Measurements from ENCODE around the gene C2orf72. TPM values are rescaled to one million over a fixed set of nuclear protein-coding genes. Genes with fewer than 3 reads are reported as not detected.

Gene C2orf72
- total and polyA plus RNA-seq, 7 donors = 0.36 to 20.4 (median 18.5) TPM; not detected in 2

DNA sequence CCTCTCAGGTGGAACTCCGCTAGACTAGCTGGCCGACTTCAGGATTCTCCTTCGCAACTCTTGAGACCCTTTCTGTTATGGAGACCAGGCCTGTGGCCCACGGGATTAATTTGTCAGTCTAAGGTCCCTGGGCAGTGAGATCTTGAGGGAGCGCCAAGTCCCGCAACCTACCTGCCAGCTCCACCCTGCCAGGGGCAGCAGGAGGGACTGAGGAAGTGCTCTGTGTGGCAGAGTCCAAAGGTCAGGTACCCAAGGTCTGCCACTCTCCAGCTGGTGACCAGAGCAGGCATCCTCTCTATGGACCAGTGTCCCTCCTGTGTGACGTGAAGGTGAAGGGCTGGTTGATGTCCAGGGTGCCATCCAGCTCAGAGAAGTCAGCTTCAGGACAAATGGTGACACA, 45.7 kb upstream of the C2orf72 start:
- Histone ChIP-seq H3K4me1 (peaks cover 0 to 5% (median 5%) of the 10 kb centered on the region in 4 donors), H3K4me3 (no peak overlapping the region), H3K36me3 (no peaks in the 10 kb centered on the region), H3K27ac (no peak overlapping the region), H3K9me3 (no peaks in the 10 kb centered on the region), H3K27me3 (peaks cover 3 to 31% (median 22%) of the 10 kb centered on the region in 3 donors)
- intact Hi-C loops (cut with DNase I) = no loop called here
- no peak for TF ChIP-seq POLR2AphosphoS5 (IDR thresholded peaks at IDR 0.05)
- TF ChIP-seq EP300 (IDR thresholded peaks at IDR 0.05) = no peak
- TF ChIP-seq CTCF (IDR thresholded peaks at IDR 0.05) = no peak
- TF ChIP-seq POLR2A (IDR thresholded peaks at IDR 0.05) = no peak
- WGBS, 2 donors = 63 to 87% methylated on average over 7 of the region's 7 CpGs
- no peak for DNase-seq

DNA sequence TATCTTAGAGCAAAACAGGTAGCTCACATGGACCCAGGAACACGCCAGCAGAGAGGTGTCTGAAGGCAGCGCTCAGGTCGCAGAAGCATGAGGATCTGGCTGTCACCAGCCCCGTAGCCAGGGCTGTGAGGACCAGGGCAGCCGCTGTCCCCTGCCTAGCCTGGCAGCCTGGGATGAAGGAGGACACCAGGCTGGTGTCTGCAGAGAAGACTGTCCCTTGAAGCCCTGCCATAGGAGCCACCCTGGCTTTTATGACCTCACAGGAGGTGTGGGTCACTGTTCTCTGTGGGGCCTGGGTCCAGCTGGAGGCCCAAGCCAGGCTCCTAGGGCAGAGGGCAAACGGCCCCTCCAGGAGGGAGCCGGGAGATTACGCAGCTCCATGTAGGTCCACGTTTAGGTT, 41.5 kb upstream of the C2orf72 start, which contains the start of gene SPATA3:
Gene SPATA3 (plus strand): TSS at position 301 of the 400 bp plus-strand sequence. CDS start 113 bp downstream, outside the sequence.
- intact Hi-C loops (cut with DNase I) = no loop called here
- no peak within 1 kb of the TSS for H3K4me3 ChIP-seq
- no peaks in the 10 kb centered on the region for H3K9me3 ChIP-seq
- no peak for DNase-seq
- H3K27ac ChIP-seq = no peak within 1 kb of the TSS
- no peaks in the 10 kb centered on the region for H3K36me3 ChIP-seq
- peaks cover 3 to 31% (median 22%) of the 10 kb centered on the region in 3 donors for H3K27me3 ChIP-seq
- WGBS, 2 donors = 87 to 92% methylated on average over 9 of the region's 9 CpGs
- H3K4me1 ChIP-seq = no peaks in the 10 kb centered on the region
- TF ChIP-seq EP300 (IDR thresholded peaks at IDR 0.05) (no peak), POLR2A (IDR thresholded peaks at IDR 0.05) (no peak), CTCF (IDR thresholded peaks at IDR 0.05) (no peak), POLR2AphosphoS5 (IDR thresholded peaks at IDR 0.05) (no peak)

DNA sequence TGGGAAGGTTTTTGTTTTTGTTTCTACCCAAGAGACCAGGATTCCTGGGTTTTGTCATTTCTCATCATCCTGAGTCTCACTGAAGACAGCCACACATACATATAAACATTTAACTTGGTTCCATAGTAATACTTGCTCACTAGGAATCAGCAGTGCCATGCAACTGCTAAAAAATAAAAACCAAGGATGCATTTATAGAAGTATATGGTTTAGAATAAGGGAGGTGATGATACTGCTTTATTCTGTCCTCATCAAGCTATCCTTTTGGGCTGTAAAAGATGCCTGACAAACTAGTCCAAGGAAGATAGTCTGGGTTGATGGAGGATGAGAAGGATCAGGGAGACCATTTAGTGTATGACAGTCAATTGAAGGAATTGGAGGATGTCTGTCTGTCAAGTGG, 40.7 kb upstream of the C2orf72 start:
- TF ChIP-seq POLR2A (IDR thresholded peaks at IDR 0.05) (no peak), EP300 (IDR thresholded peaks at IDR 0.05) (no peak), CTCF (IDR thresholded peaks at IDR 0.05) (no peak), POLR2AphosphoS5 (IDR thresholded peaks at IDR 0.05) (no peak)
- intact Hi-C loops (cut with DNase I) = no loop called here
- Histone ChIP-seq H3K27me3 (peaks cover 1 to 30% (median 21%) of the 10 kb centered on the region in 3 donors), H3K4me3 (no peak overlapping the region), H3K36me3 (no peaks in the 10 kb centered on the region), H3K9me3 (no peaks in the 10 kb centered on the region), H3K4me1 (no peaks in the 10 kb centered on the region), H3K27ac (no peak overlapping the region)
- DNase-seq = no peak

DNA sequence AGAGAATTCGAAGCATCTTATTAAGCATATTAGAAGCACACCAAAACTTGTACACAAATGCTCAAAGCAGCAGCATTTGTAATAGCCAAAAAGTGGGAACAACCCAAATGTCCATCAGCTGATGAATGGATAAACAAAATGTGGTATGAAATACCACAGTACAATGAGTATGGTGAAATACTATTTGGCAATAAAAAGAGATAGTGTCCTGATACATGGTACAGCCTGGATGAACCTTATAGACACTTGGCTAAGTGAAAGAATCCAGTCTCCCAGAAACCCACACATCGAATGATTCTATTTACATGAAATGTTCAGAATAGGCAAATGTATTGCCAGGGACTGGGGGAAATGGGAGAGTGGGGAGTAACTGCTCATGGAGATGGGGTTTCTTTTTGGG, 38.4 kb upstream of the C2orf72 start:
- WGBS, 2 donors = 90 to 92% methylated on average over 2 of the region's 2 CpGs
- Histone ChIP-seq H3K4me1 (no peaks in the 10 kb centered on the region), H3K36me3 (no peaks in the 10 kb centered on the region), H3K27ac (no peak overlapping the region), H3K9me3 (no peaks in the 10 kb centered on the region), H3K27me3 (peaks cover 0 to 29% (median 16%) of the 10 kb centered on the region in 3 donors), H3K4me3 (no peak overlapping the region)
- intact Hi-C loops (cut with DNase I) = no loop called here
- DNase-seq = no peak
- TF ChIP-seq POLR2A (IDR thresholded peaks at IDR 0.05) (no peak), EP300 (IDR thresholded peaks at IDR 0.05) (no peak), CTCF (IDR thresholded peaks at IDR 0.05) (no peak)

DNA sequence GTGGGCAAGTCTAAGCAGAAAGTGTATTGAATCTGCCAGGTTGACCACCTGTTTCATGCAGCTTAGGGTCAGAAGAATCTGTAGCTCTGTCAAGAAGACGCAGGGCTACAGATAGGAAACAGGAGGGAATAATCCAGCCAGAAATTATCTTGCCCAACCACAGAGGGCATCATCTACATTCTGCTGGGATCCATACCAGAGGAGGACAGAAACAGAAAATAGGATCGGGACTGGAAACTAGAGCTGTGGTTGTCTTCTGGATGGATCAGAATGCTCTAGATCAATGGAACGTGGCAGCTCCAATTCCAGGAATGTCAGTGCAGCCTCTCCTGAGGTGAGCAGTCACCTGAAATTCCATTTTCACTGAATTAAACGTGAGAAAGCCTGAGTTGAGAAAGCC, 37.8 kb upstream of the C2orf72 start:
- Histone ChIP-seq H3K9me3 (no peaks in the 10 kb centered on the region), H3K27ac (no peak overlapping the region), H3K27me3 (peaks cover 0 to 29% (median 16%) of the 10 kb centered on the region in 3 donors), H3K4me3 (no peak overlapping the region), H3K36me3 (no peaks in the 10 kb centered on the region), H3K4me1 (no peaks in the 10 kb centered on the region)
- intact Hi-C loops (cut with DNase I) = no loop called here
- TF ChIP-seq CTCF (IDR thresholded peaks at IDR 0.05) = no peak
- WGBS, 2 donors = 62% methylated on average over 4 of the region's 4 CpGs
- no peak for DNase-seq

Data from sigmoid colon (tissue), 7 donors.